ENCODE data around the gene MAP10. TPM values are rescaled to one million over a fixed set of nuclear protein-coding genes. Genes with fewer than 3 reads are reported as not detected.

MAP10 gene
- total RNA-seq, 1 donor from 2014 or later, result 2.1 TPM

DNA sequence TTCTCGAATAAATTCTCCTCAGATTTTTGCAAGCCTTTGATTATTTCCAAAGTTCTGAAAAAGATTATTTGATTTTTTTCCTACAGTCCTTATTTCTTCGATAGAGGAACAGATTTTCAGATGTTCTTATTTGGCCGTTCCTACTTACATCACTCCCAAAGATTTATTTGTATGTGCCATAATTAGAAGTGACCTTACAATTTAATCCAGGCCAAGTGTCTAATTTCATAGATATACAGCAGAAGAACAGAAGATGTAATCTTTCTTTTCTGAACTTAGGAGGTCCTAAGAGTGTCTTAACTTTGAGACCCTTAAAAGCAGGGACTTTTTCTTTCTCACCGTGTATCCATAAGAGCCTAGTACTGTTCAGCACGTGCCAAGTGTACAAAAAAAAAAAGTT is 46.3 kb downstream of the MAP10 start:
- no peak for ATAC-seq
- DNase-seq, result no peak
- TF ChIP-seq, protein P1, sequence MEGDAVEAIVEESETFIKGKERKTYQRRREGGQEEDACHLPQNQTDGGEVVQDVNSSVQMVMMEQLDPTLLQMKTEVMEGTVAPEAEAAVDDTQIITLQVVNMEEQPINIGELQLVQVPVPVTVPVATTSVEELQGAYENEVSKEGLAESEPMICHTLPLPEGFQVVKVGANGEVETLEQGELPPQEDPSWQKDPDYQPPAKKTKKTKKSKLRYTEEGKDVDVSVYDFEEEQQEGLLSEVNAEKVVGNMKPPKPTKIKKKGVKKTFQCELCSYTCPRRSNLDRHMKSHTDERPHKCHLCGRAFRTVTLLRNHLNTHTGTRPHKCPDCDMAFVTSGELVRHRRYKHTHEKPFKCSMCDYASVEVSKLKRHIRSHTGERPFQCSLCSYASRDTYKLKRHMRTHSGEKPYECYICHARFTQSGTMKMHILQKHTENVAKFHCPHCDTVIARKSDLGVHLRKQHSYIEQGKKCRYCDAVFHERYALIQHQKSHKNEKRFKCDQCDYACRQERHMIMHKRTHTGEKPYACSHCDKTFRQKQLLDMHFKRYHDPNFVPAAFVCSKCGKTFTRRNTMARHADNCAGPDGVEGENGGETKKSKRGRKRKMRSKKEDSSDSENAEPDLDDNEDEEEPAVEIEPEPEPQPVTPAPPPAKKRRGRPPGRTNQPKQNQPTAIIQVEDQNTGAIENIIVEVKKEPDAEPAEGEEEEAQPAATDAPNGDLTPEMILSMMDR (IDR thresholded peaks at IDR 0.05), result no peak
- Histone ChIP-seq H3K9me3 (no peaks in the 10 kb centered on the region), H3K27ac (no peak overlapping the region), H3K4me1 (peaks cover 3% of the 10 kb centered on the region), H3K4me3 (no peak overlapping the region), H3K36me3 (no peaks in the 10 kb centered on the region), H3K27me3 (no peaks in the 10 kb centered on the region)
- intact Hi-C loops (cut with DNase I), result no loop called here

DNA sequence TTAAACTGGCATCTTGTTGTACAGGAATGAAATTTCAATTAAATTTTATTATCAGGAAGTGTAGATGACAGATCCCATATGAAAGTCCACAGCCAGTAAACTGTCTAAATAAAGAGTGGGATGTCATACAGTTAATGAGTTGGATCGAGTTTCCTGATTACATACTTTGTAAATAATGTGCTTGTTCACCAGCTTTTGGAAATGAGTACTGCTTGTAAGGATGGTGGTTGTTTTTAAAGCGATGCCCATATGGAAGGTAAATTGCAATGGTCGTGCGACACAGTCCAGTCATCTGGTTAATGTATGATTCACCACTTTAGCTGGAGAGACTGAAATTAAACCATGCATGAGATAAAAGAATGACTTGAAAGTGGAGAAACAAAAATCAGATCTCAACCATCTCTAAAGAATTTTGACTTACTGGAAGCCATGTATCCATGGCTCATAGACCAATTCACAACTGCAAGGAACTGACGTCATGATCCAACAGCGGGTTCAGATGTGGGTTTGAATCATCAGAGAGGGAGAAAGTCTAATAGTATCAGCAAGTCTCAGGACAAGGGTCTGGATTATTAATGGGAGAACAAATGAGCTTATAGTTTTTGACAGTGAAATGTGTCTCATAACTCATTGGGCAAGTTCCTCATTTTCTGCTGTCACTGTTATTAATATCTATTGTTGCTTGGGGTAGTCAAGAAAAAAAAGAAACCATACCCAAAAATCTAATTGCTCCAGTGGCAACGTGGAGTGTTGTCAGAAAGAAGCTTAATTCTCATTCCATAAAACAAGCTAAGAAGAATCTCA is 49.0 kb downstream of the MAP10 start:
- DNase-seq (no peak), ATAC-seq (no peak)
- Histone ChIP-seq H3K4me1 (peaks cover 3% of the 10 kb centered on the region), H3K9me3 (no peaks in the 10 kb centered on the region), H3K4me3 (no peak overlapping the region), H3K27ac (no peak overlapping the region), H3K36me3 (no peaks in the 10 kb centered on the region), H3K27me3 (no peaks in the 10 kb centered on the region)
- TF ChIP-seq, protein P1 (IDR thresholded peaks at IDR 0.05), result no peak
- intact Hi-C loops (cut with DNase I), result no loop called here

DNA sequence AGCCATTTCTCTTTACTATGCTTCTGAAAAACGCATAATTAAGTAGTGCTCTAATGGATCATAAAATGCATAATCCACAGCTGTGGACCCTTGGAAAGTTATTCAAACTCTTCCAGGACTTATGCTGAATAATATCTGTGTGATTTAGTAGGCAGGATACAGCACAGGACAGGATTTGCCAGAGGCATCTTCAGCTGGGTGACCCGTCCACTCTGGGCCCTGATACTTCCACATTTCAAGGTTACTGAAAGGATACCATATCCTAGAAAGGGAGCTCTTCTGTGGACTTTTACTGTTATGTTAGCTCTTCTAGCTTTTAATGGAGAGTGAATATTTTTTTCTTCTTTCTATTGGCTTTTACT is 49.6 kb downstream of the MAP10 start:
- TF ChIP-seq, protein P1 (IDR thresholded peaks at IDR 0.05), result no peak
- H3K9me3 ChIP-seq, result no peaks in the 10 kb centered on the region
- DNase-seq (no peak), ATAC-seq (no peak)
- no peaks in the 10 kb centered on the region for H3K27me3 ChIP-seq
- H3K4me1 ChIP-seq, result peaks cover 3% of the 10 kb centered on the region
- H3K4me3 ChIP-seq, result no peak overlapping the region
- intact Hi-C loops (cut with DNase I), result no loop called here
- H3K27ac ChIP-seq, result no peak overlapping the region
- H3K36me3 ChIP-seq, result no peaks in the 10 kb centered on the region

DNA sequence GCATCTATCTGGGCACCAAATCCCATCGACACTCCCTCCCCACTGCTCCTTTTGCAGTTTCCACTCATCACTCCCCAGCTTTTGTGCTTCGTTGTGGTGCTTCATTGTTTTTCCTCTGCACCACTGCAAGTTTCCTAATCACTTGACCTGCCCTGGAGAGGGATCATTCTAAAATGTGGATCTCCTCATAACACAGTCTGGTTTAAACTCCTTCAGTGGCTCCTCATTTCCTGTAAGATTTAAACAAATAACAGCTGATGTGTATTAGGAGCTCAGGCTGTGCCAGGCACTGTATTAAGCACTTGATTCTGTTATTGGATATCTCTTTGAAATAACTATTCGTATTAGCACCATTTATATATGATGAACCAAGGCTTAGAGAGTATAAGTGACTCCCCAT is 51.3 kb downstream of the MAP10 start:
- Histone ChIP-seq H3K4me1 (peaks cover 3% of the 10 kb centered on the region), H3K4me3 (no peak overlapping the region), H3K27me3 (no peaks in the 10 kb centered on the region), H3K36me3 (no peaks in the 10 kb centered on the region), H3K27ac (no peak overlapping the region), H3K9me3 (no peaks in the 10 kb centered on the region)
- TF ChIP-seq, protein P1 (IDR thresholded peaks at IDR 0.05), result no peak
- intact Hi-C loops (cut with DNase I), result no loop called here
- DNase-seq (no peak), ATAC-seq (no peak)

Other genes with a start within 250 kb of the MAP10 start
- 38.3 TPM for gene SIPA1L2, start 175.3 kb upstream of the MAP10 start, total RNA-seq
- gene NTPCR, start 145.2 kb downstream of the MAP10 start, total RNA-seq, result 28.7 TPM

Data from upper lobe of right lung (tissue), 1 donor.